AG09319 (cell line): ENCODE results near the gene DOCK7.

Experiments
- DNase-seq: peaks from one replicate; pipeline ENCODE4 v3.0.0-alpha.2; 2010; ENCODE audit warnings: low read depth; ENCODE audit errors: extremely low read depth
- CTCF ChIP-seq: IDR thresholded peaks from 2 replicates; pipeline ENCODE4 v1.5.1; 2011; ENCODE audit warnings: low read depth, mild to moderate bottlenecking, inconsistent platforms, low read length, moderate library complexity

The DOCK7 gene

GRCh38 chr1:62494137-62494536 lies 194.0 kb downstream of the DOCK7 start:
- no peak for DNase-seq
- TF ChIP-seq CTCF, result no peak

- TF ChIP-seq CTCF, result no peak
- DNase-seq, result no peak
Measured at GRCh38 chr1:62493656-62494055, 194.5 kb downstream of the DOCK7 start.

GRCh38 chr1:62492521-62492920 lies 195.7 kb downstream of the DOCK7 start:
- DNase-seq, result no peak
- no peak for TF ChIP-seq CTCF

- no peak for DNase-seq
- TF ChIP-seq CTCF, result no peak
Measured at GRCh38 chr1:62487956-62488355, 200.2 kb downstream of the DOCK7 start.

- DNase-seq, result no peak
- TF ChIP-seq CTCF, result no peak
Measured at GRCh38 chr1:62484824-62485468, 203.2 kb downstream of the DOCK7 start.

- no peak for DNase-seq
- TF ChIP-seq CTCF, result no peak
Measured at GRCh38 chr1:62481681-62482080, 206.5 kb downstream of the DOCK7 start.

- TF ChIP-seq CTCF, result no peak
- DNase-seq, result no peak
Measured at GRCh38 chr1:62476525-62477219, 211.5 kb downstream of the DOCK7 start.
